Ecto neural progenitor cell (in vitro differentiated cells): Measurements from ENCODE around the gene CHRNB1.

Experiments used
- DNase-seq: peaks from one replicate; pipeline ENCODE4 v3.0.0-alpha.2; 2018; ENCODE audit warnings: low spot score

The CHRNB1 gene

DNA sequence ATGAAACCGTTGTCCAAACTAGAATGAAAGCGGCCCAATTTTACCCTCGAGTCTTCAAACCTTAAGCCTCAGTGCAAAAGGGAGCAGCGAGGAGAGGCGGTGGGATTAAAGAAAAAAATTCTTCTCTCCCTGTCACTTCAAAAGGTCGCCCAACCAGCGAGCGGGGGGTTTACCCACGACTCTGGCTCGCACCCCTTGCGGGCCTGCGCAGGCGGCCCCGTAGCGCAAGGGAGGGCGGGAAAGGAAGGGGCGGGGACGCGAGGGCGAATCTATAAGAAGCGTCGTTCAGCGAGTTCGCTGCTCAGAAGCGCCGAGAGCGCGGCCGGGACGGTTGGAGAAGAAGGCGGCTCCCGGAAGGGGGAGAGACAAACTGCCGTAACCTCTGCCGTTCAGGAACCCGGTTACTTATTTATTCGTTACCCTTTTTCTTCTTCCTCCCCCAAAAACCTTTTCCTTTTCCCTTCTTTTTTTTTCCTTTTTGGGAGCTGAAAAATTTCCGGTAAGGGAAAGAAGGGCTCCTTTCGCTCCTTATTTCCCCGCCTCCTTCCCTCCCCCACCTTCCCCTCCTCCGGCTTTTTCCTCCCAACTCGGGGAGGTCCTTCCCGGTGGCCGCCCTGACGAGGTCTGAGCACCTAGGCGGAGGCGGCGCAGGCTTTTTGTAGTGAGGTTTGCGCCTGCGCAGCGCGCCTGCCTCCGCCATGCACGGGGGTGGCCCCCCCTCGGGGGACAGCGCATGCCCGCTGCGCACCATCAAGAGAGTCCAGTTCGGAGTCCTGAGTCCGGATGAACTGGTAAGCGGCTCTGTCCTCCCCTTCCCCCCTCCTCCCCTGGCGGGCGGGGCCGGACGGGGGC lies 39.4 kb downstream of the CHRNB1 start, which contains the start of gene POLR2A:
POLR2A (plus strand) TSS at position 300 of the 852 bp plus-strand sequence.
- peak; percentile 100 for DNase-seq

DNA sequence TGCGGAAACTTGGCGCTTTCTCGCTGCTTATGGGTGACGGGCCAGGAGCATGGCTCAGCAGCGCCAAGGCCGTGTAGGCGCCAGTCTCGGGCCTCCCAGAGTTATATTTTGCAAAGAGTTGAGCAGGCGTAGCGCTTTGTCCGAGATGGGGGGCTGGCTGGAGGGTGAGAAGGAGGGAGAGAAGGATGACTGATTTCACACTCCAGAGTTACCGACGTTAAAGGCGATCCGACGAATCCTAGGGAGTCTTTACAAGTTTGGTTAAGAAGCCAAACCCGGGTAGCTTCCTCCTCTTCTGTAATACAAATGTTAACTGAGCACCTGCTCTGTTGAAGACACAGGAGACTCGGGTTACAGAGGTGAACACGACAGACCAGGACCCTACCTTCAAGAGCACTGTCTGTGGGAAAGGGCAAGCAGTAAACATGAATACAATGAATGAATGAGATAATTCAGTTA lies 40.1 kb downstream of the CHRNB1 start:
- no peak for DNase-seq

DNA sequence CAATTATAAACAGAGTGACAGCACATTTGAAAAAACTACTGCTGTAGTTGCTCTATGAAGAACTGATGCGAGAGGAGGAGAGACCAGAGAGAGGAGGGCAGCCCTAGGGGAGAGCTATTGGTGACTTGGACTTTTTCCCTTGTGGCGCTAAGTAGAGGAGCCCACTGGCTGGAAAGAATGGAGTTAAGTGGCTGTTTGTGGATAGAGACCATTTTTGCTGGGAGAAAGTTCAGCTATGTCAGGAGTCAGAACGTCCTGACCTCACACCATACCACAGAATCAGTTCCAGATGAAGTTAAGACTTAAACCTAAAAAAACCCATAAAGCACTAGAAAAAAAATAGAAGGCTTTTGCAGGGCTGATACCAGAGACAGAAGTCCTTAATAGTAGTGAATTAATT lies 41.3 kb downstream of the CHRNB1 start:
- DNase-seq, result no peak

DNA sequence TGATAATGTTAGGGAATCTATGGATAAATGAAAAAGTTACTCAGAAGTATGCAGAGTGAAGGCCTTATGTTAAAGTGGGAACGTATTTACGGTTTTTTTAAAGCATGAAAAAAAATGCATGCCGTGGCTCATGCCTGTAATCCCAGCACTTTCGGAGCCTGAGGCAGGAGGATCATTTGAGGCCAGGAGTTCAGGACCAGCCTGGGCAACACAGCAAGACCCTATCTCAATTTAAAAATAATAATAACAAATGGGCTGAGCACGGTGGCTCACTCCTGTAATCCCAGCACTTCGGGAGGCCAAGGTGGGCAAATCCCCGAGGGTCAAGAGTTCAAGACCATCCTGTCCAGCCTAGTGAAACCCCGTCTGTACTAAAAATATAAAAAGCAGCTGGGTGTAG lies 45.3 kb downstream of the CHRNB1 start:
- no peak for DNase-seq

DNA sequence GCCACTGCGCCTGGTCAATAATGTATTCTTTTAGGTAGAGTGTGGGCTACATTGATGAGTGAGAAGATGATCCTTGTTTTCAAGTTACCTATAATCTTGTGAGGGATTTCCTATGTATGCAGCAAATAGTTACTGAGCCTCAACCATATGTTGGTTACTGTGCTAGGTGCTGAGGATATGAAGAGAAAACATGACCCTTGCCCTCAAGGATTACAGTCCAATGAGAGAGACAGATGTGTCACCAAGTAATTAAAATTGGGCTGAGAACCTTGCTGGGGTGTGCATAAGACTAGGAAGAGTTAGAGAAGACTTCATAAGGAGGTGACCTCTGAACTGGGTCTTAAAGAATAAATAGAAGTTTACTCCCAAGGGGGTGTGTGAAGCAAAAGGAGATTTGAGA lies 46.7 kb downstream of the CHRNB1 start:
- no peak for DNase-seq

DNA sequence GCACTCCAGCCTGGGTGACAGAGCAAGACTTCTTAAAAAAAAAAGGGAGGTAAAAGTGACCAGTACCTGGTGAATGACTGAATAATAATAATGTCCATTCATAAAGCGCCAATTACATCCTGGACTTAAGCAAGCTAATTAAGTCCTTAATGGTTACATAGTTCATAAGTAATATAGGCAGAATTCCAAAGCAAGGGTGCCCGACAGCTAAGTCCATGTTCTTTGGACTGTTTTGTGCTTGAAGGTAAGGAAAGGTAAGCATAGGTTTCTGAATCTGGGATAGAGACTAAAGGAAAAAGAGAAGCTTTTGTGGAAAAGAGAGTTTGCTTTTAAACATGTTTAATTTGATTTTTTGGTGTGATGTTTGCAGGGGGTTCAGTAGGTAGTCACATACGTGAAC lies 49.1 kb downstream of the CHRNB1 start:
- DNase-seq, result no peak

DNA sequence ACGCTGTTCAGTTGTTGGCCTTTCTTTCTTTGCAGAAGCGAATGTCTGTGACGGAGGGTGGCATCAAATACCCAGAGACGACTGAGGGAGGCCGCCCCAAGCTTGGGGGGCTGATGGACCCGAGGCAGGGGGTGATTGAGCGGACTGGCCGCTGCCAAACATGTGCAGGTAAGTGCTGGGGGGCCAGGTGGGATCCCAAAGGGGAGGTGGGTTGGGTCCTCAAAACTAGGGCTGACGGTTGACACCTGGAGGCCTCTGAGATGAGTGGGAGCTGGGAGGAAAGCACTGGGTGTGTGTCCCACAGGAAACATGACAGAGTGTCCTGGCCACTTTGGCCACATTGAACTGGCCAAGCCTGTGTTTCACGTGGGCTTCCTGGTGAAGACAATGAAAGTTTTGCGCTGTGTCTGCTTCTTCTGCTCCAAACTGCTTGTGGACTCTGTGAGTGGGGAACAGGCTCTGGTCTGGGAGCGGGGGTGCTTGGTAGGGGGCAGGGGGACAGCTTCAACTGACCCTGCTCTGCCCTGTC lies 51.1 kb downstream of the CHRNB1 start:
- no peak for DNase-seq

DNA sequence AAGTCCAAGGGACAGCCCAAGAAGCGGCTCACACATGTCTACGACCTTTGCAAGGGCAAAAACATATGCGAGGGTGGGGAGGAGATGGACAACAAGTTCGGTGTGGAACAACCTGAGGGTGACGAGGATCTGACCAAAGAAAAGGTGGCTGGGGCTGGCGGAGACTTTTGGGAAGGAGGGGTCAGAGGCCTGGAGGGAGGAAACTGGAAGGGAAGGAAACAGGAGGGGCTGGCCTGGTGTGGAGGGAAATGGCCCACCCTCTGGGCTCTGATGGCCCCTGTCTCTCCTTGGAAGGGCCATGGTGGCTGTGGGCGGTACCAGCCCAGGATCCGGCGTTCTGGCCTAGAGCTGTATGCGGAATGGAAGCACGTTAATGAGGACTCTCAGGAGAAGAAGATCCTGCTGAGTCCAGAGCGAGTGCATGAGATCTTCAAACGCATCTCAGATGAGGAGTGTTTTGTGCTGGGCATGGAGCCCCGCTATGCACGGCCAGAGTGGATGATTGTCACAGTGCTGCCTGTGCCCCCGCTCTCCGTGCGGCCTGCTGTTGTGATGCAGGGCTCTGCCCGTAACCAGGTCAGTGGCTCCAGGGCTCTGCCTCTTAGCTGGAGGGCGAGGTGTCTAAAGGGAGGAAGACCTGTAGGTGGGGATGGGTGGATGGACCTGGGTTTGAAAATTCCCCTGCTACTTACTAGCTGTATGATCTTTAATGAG lies 51.8 kb downstream of the CHRNB1 start:
- no peak for DNase-seq

DNA sequence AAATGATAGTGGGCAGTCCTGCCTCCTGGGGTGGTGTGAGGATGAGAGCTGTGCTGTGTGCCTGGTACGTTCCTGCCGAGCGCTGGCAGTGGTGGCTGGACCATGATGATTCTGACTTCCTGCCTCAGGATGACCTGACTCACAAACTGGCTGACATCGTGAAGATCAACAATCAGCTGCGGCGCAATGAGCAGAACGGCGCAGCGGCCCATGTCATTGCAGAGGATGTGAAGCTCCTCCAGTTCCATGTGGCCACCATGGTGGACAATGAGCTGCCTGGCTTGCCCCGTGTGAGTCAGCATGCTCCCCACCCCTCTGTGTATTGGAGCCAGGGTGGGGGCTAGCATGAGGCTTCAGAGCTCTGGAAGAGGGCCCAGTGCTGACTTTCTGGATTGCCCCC lies 52.4 kb downstream of the CHRNB1 start:
- no peak for DNase-seq

DNA sequence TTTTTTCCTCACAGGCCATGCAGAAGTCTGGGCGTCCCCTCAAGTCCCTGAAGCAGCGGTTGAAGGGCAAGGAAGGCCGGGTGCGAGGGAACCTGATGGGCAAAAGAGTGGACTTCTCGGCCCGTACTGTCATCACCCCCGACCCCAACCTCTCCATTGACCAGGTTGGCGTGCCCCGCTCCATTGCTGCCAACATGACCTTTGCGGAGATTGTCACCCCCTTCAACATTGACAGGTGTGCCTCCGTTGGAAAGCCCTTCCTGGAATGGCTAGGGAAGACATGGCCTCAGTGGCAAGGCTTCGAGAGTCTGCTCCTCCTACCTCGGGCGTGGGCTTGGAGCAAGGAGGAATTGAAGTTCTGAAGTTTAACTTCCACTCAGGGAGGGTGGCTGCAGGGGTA lies 52.8 kb downstream of the CHRNB1 start:
- no peak for DNase-seq

DNA sequence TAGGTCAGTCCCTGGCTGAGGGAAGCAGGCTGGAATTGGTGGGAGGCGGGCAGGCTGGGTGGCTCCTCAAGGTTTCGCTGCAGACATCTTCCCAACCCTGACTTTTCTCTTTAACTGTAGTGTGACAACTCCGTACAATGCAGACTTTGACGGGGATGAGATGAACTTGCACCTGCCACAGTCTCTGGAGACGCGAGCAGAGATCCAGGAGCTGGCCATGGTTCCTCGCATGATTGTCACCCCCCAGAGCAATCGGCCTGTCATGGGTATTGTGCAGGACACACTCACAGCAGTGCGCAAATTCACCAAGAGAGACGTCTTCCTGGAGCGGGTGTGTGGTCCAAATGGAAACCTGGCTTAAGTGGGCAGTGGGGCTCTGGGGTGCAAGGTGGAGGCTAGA lies 54.3 kb downstream of the CHRNB1 start:
- DNase-seq, result no peak

DNA sequence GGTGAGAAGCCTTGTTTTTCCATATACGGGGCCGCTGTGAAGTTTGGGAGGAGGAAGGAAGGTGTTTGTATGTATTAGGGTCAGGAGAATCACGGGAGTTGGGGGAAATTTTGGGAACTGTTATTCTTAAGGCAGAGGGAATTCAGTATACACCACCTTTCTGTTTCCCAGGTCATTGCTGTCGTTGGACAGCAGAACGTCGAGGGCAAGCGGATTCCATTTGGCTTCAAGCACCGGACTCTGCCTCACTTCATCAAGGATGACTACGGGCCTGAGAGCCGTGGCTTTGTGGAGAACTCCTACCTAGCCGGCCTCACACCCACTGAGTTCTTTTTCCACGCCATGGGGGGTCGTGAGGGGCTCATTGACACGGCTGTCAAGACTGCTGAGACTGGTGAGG lies 56.9 kb downstream of the CHRNB1 start:
- no peak for DNase-seq

DNA sequence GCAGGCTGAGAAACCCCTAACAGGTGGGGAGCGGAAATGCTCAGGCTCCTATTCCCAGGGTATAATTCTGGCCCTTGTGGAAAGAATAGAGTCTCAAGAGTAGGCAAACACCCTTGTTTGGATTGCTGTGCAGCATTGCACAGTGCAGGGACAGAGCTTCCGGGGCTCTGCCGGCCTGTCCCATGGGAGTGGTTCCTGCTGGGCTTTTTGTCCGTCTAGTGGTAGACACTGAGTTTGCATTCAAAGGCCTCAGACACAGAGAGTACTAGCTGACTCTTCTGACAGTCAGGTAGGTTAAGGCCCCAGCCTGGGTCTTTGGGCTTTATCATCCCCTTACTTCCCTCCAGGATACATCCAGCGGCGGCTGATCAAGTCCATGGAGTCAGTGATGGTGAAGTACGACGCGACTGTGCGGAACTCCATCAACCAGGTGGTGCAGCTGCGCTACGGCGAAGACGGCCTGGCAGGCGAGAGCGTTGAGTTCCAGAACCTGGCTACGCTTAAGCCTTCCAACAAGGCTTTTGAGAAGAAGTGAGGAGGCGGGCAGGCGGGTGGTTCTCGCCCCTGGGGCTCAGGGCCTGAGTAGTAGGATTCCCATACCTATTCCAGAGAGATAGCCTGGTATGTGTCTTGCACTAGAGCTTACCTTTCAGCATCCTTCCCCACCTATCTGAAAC lies 57.4 kb downstream of the CHRNB1 start:
- no peak for DNase-seq

DNA sequence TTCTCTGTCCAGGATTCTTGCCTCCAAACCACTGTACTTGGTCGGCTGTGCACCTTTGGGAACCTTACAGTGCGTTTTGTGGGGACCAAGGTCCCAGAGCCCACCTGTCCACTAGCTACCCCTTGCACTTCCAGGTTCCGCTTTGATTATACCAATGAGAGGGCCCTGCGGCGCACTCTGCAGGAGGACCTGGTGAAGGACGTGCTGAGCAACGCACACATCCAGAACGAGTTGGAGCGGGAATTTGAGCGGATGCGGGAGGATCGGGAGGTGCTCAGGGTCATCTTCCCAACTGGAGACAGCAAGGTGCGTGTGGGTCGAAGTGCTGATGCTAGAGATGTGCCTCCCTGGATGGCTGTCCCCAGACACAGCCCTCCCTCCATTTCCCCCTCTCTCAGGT lies 58.1 kb downstream of the CHRNB1 start:
- no peak for DNase-seq

DNA sequence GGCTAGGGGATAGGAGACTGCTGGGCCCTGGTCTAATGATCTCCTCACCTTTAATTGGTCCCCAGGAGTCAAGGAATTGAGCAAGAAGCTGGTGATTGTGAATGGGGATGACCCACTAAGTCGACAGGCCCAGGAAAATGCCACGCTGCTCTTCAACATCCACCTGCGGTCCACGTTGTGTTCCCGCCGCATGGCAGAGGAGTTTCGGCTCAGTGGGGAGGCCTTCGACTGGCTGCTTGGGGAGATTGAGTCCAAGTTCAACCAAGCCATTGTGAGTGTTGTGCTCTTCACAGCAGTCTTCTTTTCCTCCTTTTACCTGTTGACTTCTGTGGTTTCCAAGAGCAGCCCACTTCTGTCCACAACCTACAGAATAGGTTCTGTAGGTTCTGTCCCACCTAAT lies 58.7 kb downstream of the CHRNB1 start:
- DNase-seq, result no peak
